ENCODE data around the gene PSMA7. TPM values are rescaled to one million over a fixed set of nuclear protein-coding genes. Genes with fewer than 3 reads are reported as not detected.

Gene PSMA7
- total and polyA plus RNA-seq, 5 experiments from 2014 or later = 178 to 473 (median 362) TPM

DNA sequence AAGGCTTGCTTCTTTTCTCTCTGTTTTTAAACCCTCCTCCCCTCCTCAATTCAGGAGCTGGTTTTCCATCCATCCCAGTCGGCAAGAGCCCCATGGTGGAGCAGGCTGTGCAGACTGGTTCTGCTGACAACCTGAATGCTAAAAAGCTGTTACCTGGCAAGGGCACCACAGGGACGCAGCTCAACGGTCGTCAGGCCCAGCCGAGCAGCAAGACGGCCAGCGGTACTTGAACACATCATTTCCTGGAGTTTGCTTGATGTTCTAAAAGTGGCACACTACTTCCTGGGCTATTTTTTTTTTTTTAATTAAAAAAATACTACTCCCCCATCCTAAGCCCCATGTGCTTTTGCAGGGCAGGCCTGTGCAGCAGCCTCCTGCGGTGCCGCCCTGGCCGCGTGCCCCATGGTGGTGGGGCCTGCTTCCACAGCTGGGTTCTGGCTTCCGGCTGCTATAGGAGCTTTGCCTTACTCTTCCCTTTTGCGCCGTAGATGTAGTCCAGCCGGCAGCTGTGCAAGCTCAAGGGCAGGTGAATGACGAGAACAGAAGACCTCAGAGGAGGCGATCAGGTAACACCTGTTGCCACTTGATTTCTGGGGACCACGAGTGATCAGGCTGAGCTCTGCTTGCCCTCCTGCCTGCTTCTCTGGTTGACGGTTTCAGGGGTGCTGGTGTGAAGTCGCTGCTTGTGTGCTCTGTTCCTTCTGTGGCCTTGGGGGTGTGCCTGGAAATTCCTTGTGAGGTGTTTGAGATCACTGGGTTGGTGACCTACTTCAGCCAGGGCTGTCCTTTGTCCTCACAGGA, 13.3 kb downstream of the PSMA7 start:
- Mint-ChIP-seq H3K4me3 (peak overlapping the region in 2 of 10 donors; percentile 19 to 24), H3K27me3 (no peaks in the 10 kb centered on the region), H3K4me1 (peaks cover 21 to 64% (median 49%) of the 10 kb centered on the region in 4 donors), H3K9me3 (no peaks in the 10 kb centered on the region), H3K36me3 (peaks cover 0 to 94% (median 11%) of the 10 kb centered on the region in 3 donors), H3K27ac (peak overlapping the region in 7 of 10 donors; percentile 13 to 91 (median 64))
- DNase-seq (peak in 1 of 10 donors; percentile 37), ATAC-seq (peak; percentile 36)
- POLR2A ChIA-PET = interaction anchor here (1.7 kb wide), 1 partner anchor 64 kb away, joined by 10 read pairs; the partner anchor contains the start of gene TAF4

- Mint-ChIP-seq H3K9me3 (no peaks in the 10 kb centered on the region), H3K27ac (peak overlapping the region in 5 of 10 donors; percentile 20 to 87 (median 73)), H3K4me1 (peaks cover 27 to 72% (median 61%) of the 10 kb centered on the region in 4 donors), H3K4me3 (no peak overlapping the region), H3K36me3 (peaks cover 0 to 92% (median 12%) of the 10 kb centered on the region in 3 donors), H3K27me3 (no peaks in the 10 kb centered on the region)
- POLR2A ChIA-PET = interaction anchor here (0.8 to 3.2 kb wide), 2 partner anchors 62 to 97 kb away, joined by 3 to 15 read pairs; partner anchors contain the start of gene TAF4
- DNase-seq (peak in 1 of 10 donors; percentile 15), ATAC-seq (no peak)
Measured at GRCh38 chr20:62128502-62128901, 14.7 kb downstream of the PSMA7 start.

GRCh38 chr20:62127799-62128198, 15.4 kb downstream of the PSMA7 start:
- POLR2A ChIA-PET = interaction anchor here (3.2 kb wide), 1 partner anchor 61 kb away, joined by 15 read pairs; the partner anchor contains the start of gene TAF4
- Mint-ChIP-seq H3K4me3 (peak overlapping the region in 1 of 10 donors; percentile 24), H3K27me3 (no peaks in the 10 kb centered on the region), H3K4me1 (peaks cover 28 to 70% (median 62%) of the 10 kb centered on the region in 4 donors), H3K9me3 (no peaks in the 10 kb centered on the region), H3K36me3 (peaks cover 0 to 85% (median 12%) of the 10 kb centered on the region in 3 donors), H3K27ac (peak overlapping the region in 6 of 10 donors; percentile 25 to 87 (median 60))
- ATAC-seq (no peak), DNase-seq (no peak)

DNA sequence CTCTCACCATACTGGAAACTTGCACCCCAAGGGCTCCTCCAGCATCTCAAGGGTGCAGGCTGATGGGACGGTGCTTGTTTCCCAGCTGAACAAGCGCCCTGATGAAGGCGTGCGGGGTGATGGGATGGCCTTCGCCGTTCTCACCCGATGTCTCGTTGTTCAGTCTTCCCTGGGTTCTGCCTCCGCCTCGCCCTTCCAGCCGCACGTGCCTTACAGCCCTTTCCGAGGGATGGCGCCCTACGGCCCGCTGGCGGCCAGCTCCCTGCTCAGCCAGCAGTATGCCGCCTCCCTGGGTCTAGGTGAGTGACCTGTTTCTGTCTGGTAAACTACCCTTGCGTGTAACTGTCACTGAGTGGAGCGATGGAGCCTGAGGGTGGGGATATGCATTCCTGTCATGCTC, 17.1 kb downstream of the PSMA7 start:
- H3K4me1 Mint-ChIP-seq = peaks cover 21 to 63% (median 52%) of the 10 kb centered on the region in 4 donors
- POLR2A ChIA-PET = interaction anchor here (3.2 to 6.8 kb wide), 3 partner anchors 9 to 60 kb away, joined by 15 to 58 read pairs (median 44); partner anchors contain the start of genes PSMA7, SS18L1 and TAF4

DNA sequence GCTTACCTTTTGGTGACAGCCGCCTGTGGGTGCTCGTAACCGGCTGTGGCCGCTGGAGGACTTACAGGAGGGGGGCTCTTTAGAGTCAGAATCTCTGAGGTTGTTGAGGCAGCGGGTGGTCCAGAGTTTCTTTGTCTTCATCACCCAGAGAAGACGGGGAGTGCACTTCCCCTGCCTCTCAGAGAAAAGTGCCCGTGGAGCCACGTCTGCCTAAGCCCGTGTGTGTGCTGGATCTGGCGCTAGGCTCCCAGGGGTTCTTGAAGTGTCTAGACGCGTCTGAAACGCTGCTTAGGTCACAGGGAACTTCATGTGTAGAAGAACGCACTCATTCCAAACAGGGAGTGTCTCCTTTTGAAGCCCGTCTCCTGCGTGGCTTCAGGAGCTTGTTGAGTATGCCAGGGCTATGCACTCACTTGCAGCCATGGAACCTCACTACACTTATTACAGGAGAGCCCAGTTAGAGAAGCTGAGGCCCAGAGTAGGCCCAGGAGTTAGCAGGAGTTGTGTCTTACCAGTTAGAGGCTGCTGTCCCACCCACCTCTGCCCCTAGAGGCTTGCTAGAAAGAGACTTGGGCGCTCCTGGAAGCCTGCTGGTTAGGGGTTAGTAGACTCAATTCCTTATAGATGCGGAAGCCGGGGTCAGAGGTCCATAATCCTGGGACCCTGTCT, 19.6 kb downstream of the PSMA7 start:
- no peak for ATAC-seq
- Mint-ChIP-seq H3K36me3 (peaks cover 0 to 45% (median 7%) of the 10 kb centered on the region in 3 donors), H3K27ac (peak overlapping the region in 9 of 10 donors; percentile 69 to 92 (median 84)), H3K4me1 (peaks cover 27 to 65% (median 60%) of the 10 kb centered on the region in 4 donors), H3K27me3 (no peaks in the 10 kb centered on the region), H3K4me3 (peak overlapping the region; percentile 80 to 92 (median 85)), H3K9me3 (peaks cover 0 to 5% (median 0%) of the 10 kb centered on the region in 9 donors)
- POLR2A ChIA-PET = interaction anchor here (1.9 to 6.8 kb wide), 5 partner anchors 12 to 93 kb away, joined by 5 to 58 read pairs (median 17); partner anchors contain the start of genes PSMA7 and SS18L1
- DNase-seq = peak in 1 of 10 donors; percentile 57

More for the DNA sequence above, 17.1 kb downstream of the PSMA7 start:
- ATAC-seq (no peak), DNase-seq (peak in 1 of 10 donors; percentile 34)
- Mint-ChIP-seq H3K27me3 (no peaks in the 10 kb centered on the region), H3K9me3 (peaks cover 0 to 2% (median 0%) of the 10 kb centered on the region in 9 donors), H3K36me3 (peaks cover 0 to 70% (median 12%) of the 10 kb centered on the region in 3 donors), H3K4me3 (peak overlapping the region in 2 of 10 donors; percentile 1 to 19), H3K27ac (peak overlapping the region in 2 of 10 donors; percentile 51 to 64)

- peak overlapping the region in 9 of 10 donors; percentile 69 to 90 (median 84) for H3K27ac Mint-ChIP-seq
- POLR2A ChIA-PET = interaction anchor here (0.6 to 6.8 kb wide), 10 partner anchors 10 to 888 kb away, joined by 3 to 158 read pairs (median 12); partner anchors contain the start of genes PSMA7, SS18L1 and TAF4
- H3K36me3 Mint-ChIP-seq = peaks cover 0 to 38% (median 4%) of the 10 kb centered on the region in 3 donors
- no peaks in the 10 kb centered on the region for H3K27me3 Mint-ChIP-seq
- DNase-seq = peak in 9 of 10 donors; percentile 35 to 70 (median 59)
- peak; percentile 25 to 34 for ATAC-seq
- H3K4me1 Mint-ChIP-seq = peaks cover 25 to 65% (median 58%) of the 10 kb centered on the region in 4 donors
- H3K4me3 Mint-ChIP-seq = peak overlapping the region; percentile 80 to 92 (median 85)
- H3K9me3 Mint-ChIP-seq = peaks cover 0 to 5% (median 0%) of the 10 kb centered on the region in 9 donors
Measured at GRCh38 chr20:62122654-62123449, 20.3 kb downstream of the PSMA7 start.

DNA sequence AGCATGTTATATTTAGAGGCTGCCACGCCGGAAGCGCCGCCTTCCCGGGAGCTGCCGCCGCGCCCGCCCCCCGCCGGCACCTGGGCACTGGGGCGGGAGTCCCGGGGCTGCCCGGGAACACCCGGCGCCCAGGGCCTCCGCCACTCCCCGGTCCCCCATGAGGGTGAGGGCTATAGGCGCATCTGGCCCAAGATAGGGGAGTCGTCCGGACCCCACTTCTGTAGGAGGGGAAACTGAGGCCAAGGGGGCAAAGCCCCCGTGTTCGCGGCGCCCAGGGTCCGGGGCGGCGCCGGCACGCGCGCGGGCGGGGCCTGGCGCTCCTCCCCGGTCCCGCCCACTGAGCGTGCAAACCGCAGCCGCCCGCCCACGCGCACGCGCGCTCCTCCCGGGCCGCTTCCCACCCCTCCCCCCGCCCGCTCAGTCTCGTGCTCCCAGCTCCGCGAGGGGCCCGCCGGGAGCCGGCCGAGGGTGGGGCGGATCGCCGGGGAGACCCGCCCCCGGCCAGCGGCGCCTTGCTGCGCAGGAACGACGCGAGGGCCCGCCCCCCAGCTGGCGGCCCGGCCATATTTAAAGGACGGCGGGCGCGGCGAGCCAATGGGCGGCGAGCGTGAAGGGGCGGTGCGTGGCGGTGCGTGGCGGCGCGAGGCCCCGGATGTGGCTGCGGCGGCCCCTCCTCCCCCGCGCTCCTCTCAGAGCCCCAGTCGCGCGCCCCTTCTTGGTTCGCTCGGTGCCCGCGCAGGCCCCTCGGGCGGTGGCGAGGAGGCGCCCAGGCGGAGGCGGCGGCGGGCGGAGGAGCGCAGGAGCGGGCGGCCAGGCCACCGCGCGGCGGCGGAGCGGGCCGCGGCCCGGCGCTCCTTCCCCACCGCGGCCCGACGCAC, 21.2 kb downstream of the PSMA7 start, which contains the start of gene LSM14B:
LSM14B (plus strand) TSS at position 700 of the 878 bp plus-strand sequence. CDS start 192 bp downstream, outside the sequence.
- ATAC-seq = peak; percentile 72 to 75

GRCh38 chr20:62120990-62121775, 22.0 kb downstream of the PSMA7 start:
- H3K27ac Mint-ChIP-seq = peak overlapping the region; percentile 44 to 97 (median 94)
- H3K36me3 Mint-ChIP-seq = peaks cover 0 to 21% (median 7%) of the 10 kb centered on the region in 3 donors
- ATAC-seq (no peak), DNase-seq (peak in 1 of 10 donors; percentile 62)
- no peaks in the 10 kb centered on the region for H3K27me3 Mint-ChIP-seq
- peaks cover 27 to 63% (median 60%) of the 10 kb centered on the region in 4 donors for H3K4me1 Mint-ChIP-seq
- peaks cover 0 to 11% (median 0%) of the 10 kb centered on the region in 9 donors for H3K9me3 Mint-ChIP-seq
- H3K4me3 Mint-ChIP-seq = peak overlapping the region; percentile 78 to 94 (median 88)
- POLR2A ChIA-PET = interaction anchor here (1.0 to 6.8 kb wide), 10 partner anchors 8 to 673 kb away, joined by 3 to 158 read pairs (median 8); partner anchors contain the start of genes PSMA7, SS18L1 and TAF4

More for the DNA sequence above, 21.2 kb downstream of the PSMA7 start, which contains the start of gene LSM14B:
- peak; percentile 90 to 99 (median 96) for DNase-seq
- Mint-ChIP-seq H3K9me3 (peaks cover 0 to 11% (median 0%) of the 10 kb centered on the region in 9 donors), H3K4me1 (peaks cover 27 to 65% (median 59%) of the 10 kb centered on the region in 4 donors), H3K4me3 (peak within 1 kb of the TSS; percentile 82 to 94 (median 88)), H3K27me3 (no peaks in the 10 kb centered on the region), H3K27ac (peak within 1 kb of the TSS; percentile 70 to 97 (median 94)), H3K36me3 (peaks cover 0 to 29% (median 7%) of the 10 kb centered on the region in 3 donors)
- POLR2A ChIA-PET = interaction anchor here (0.6 to 6.8 kb wide), 13 partner anchors 9 to 889 kb away, joined by 3 to 158 read pairs (median 6); partner anchors contain the start of genes PSMA7, SS18L1 and TAF4

GRCh38 chr20:62120365-62120762, 22.8 kb downstream of the PSMA7 start:
- Mint-ChIP-seq H3K27me3 (no peaks in the 10 kb centered on the region), H3K9me3 (peaks cover 0 to 17% (median 0%) of the 10 kb centered on the region in 9 donors), H3K4me1 (peaks cover 27 to 65% (median 60%) of the 10 kb centered on the region in 4 donors), H3K27ac (peak overlapping the region; percentile 65 to 95 (median 94)), H3K4me3 (peak overlapping the region; percentile 8 to 91 (median 60)), H3K36me3 (peaks cover 0 to 13% (median 7%) of the 10 kb centered on the region in 3 donors)
- POLR2A ChIA-PET = interaction anchor here (1.0 to 6.8 kb wide), 4 partner anchors 7 to 59 kb away, joined by 3 to 158 read pairs (median 32); partner anchors contain the start of genes PSMA7, SS18L1 and TAF4
- DNase-seq (peak in 1 of 10 donors; percentile 62), ATAC-seq (no peak)

Data from naive thymus-derived CD8-positive, alpha-beta T cell (primary cell).